DOHH2 (cell line): ENCODE results near the gene TWIST2.

Experiments
- CTCF ChIP-seq: fragments of 200-600 bp; sonication (generic); IDR thresholded peaks from one replicate; pipeline ENCODE4 v1.5.1; 2014; ENCODE audit warnings: antibody characterized with exemption, mild to moderate bottlenecking, low read depth, low read length; ENCODE audit not compliant: poor library complexity, severe bottlenecking
- EZH2phosphoT487 ChIP-seq: fragments of 200-600 bp; sonication (generic); IDR thresholded peaks from 2 replicates; pipeline ENCODE4 v1.6.1; 2017; ENCODE audit warnings: borderline replicate concordance, mild to moderate bottlenecking, antibody characterized with exemption, low read length, moderate library complexity, mixed read lengths

- TF ChIP-seq CTCF (no peak), EZH2phosphoT487 (no peak)
Measured at GRCh38 chr2:238843476-238843875, 4.4 kb upstream of the TWIST2 start.
